Measurements from ENCODE around the gene PALD1. TPM values are rescaled to one million over a fixed set of nuclear protein-coding genes. Genes with fewer than 3 reads are reported as not detected.
A peak's percentile ranks its signal among the peaks of the same experiment; 100 is the strongest.

Gene PALD1
- total RNA-seq, 1 donor from 2014 or later: 3.9 TPM

GRCh38 chr10:70549351-70549961, 70.9 kb downstream of the PALD1 start:
- Histone ChIP-seq H3K27me3 (ENCODE audit: control insufficient read depth, insufficient read depth, low read length) (no peaks in the 10 kb centered on the region), H3K4me3 (ENCODE audit: low read depth, low read length) (no peak overlapping the region), H3K36me3 (ENCODE audit: control insufficient read depth, insufficient read depth, low read length) (no peaks in the 10 kb centered on the region)
- DNase-seq (ENCODE audit: low read depth): no peak
- TF ChIP-seq CTCF (IDR thresholded peaks at IDR 0.05; ENCODE audit: insufficient read depth, low read length, poor library complexity, severe bottlenecking): no peak

- TF ChIP-seq CTCF (IDR thresholded peaks at IDR 0.05; ENCODE audit: insufficient read depth, low read length, poor library complexity, severe bottlenecking): peak; percentile 86
- Histone ChIP-seq H3K36me3 (ENCODE audit: control insufficient read depth, insufficient read depth, low read length) (no peaks in the 10 kb centered on the region), H3K27me3 (ENCODE audit: control insufficient read depth, insufficient read depth, low read length) (no peaks in the 10 kb centered on the region), H3K4me3 (ENCODE audit: low read depth, low read length) (no peak overlapping the region)
- DNase-seq (ENCODE audit: low read depth): no peak
Measured at GRCh38 chr10:70549962-70550458, 71.4 kb downstream of the PALD1 start.

GRCh38 chr10:70550459-70550858, 71.9 kb downstream of the PALD1 start:
- Histone ChIP-seq H3K27me3 (ENCODE audit: control insufficient read depth, insufficient read depth, low read length) (no peaks in the 10 kb centered on the region), H3K36me3 (ENCODE audit: control insufficient read depth, insufficient read depth, low read length) (no peaks in the 10 kb centered on the region), H3K4me3 (ENCODE audit: low read depth, low read length) (no peak overlapping the region)
- DNase-seq (ENCODE audit: low read depth): no peak
- no peak for TF ChIP-seq CTCF (IDR thresholded peaks at IDR 0.05; ENCODE audit: insufficient read depth, low read length, poor library complexity, severe bottlenecking)

GRCh38 chr10:70551466-70551865, 72.9 kb downstream of the PALD1 start:
- Histone ChIP-seq H3K4me3 (ENCODE audit: low read depth, low read length) (no peak overlapping the region), H3K36me3 (ENCODE audit: control insufficient read depth, insufficient read depth, low read length) (no peaks in the 10 kb centered on the region), H3K27me3 (ENCODE audit: control insufficient read depth, insufficient read depth, low read length) (no peaks in the 10 kb centered on the region)
- no peak for TF ChIP-seq CTCF (IDR thresholded peaks at IDR 0.05; ENCODE audit: insufficient read depth, low read length, poor library complexity, severe bottlenecking)
- no peak for DNase-seq (ENCODE audit: low read depth)

GRCh38 chr10:70551971-70552422, 73.4 kb downstream of the PALD1 start:
- DNase-seq (ENCODE audit: low read depth): peak; percentile 67
- TF ChIP-seq CTCF (IDR thresholded peaks at IDR 0.05; ENCODE audit: insufficient read depth, low read length, poor library complexity, severe bottlenecking): no peak

GRCh38 chr10:70552586-70552985, 74.0 kb downstream of the PALD1 start:
- no peaks in the 10 kb centered on the region for H3K27me3 ChIP-seq (ENCODE audit: control insufficient read depth, insufficient read depth, low read length)
- TF ChIP-seq CTCF (IDR thresholded peaks at IDR 0.05; ENCODE audit: insufficient read depth, low read length, poor library complexity, severe bottlenecking): no peak
- H3K36me3 ChIP-seq (ENCODE audit: control insufficient read depth, insufficient read depth, low read length): no peaks in the 10 kb centered on the region
- no peak for DNase-seq (ENCODE audit: low read depth)
- H3K4me3 ChIP-seq (ENCODE audit: low read depth, low read length): no peak overlapping the region

More at GRCh38 chr10:70551971-70552422, 73.4 kb downstream of the PALD1 start:
- Histone ChIP-seq H3K36me3 (ENCODE audit: control insufficient read depth, insufficient read depth, low read length) (no peaks in the 10 kb centered on the region), H3K27me3 (ENCODE audit: control insufficient read depth, insufficient read depth, low read length) (no peaks in the 10 kb centered on the region), H3K4me3 (ENCODE audit: low read depth, low read length) (no peak overlapping the region)

Data from kidney epithelial cell (primary cell).